Measurements from ENCODE around the gene ZC4H2.
"Not testable (repeated sequence)": the region's sequence is repeated elsewhere in the genome, so short reads cannot be mapped to it uniquely, and the experiment has no call there.

The ZC4H2 gene, protein sequence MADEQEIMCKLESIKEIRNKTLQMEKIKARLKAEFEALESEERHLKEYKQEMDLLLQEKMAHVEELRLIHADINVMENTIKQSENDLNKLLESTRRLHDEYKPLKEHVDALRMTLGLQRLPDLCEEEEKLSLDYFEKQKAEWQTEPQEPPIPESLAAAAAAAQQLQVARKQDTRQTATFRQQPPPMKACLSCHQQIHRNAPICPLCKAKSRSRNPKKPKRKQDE

DNA sequence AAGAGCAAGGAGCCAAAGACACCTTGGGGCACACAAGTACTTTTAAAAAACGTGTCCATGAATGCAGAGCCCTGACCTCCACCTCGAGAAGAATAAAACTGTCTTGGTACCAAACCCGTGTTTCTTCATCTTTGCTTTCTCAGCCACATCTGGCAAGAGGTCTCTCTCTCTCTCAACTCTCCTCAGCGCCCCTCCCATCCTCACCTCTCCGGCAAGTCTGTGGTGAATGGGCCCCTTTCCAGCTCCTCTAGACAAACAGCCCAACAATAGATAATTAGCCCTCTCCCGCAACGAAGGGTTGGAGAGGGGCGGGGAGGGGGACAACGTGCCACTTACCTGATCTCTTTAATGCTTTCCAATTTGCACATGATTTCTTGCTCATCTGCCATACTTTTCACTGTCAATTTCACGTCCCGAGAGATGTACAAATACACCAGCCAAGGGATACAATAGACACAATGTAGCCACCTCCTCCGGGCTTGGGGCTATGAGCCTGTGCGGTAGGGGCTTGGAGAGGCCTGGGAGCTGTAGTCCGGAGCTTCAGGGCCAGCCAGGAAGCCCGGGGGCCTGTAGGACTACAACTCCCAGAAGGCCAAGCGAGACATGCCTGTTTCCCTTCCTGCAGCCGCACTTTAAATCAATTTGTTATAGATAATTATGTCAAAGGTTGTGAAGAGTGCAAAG, at the start of gene ZC4H2:
ZC4H2 (minus strand) TSS at position 462 of the 684 bp plus-strand sequence; CDS start at position 389, 73 bp downstream.
- DNase-seq = peak; percentile 72

DNA sequence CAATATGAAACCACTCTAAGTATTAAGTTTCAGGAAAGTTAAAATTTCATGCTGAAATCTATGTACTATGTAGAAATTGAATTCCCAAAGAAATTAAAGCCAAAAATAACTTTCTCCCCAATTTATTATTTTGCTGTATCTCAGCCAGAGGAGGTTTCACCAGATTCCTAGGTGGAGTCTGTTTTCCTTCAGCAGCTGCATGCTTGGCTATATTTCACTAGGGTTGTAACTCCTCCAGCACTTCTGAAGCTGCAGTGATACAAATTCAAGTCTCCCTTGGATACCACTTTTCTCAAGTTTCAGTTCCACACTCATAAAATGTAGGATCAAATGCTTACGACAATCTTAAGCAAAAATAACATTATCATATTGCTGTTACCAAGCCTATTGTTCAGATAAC, 41.2 kb upstream of the ZC4H2 start:
- no peak for DNase-seq

DNA sequence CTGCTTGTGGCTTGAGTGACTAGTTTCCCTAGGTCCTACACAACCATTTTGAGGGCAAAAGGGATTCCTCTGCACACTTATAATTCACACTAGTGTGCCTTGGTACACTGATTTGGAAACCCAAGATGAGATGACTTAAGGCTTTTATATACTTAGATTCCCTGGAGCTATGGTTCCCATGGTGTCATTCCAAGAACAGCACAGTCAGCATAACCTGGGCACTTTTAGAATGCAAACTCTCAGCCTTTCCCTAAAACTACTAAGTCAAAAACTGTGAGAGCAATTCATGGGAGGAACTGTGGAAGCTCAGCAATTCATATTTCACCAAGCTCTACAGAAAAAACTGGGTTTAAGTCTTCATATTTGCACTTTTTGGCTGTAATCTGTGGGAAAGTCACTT, 38.0 kb upstream of the ZC4H2 start:
- no peak for DNase-seq

DNA sequence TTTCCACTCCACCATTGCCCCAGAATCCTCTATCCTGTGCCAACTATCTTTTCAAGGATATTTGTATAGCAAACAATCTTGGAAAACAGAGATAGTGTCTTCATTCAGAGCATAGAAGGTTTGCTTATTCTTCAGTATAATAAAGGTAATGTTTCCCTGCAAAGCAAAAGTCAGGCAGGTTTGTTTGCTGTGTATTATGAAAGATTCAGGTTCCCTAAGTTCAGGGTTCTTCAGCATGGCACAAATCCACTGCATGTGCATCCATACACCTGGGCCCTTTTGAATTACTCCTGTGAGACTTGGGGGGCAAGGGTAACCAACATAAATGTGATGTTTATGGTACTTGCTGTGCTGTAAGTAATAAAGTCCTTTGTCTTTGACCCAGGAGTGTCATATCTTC, 33.2 kb upstream of the ZC4H2 start:
- no peak for DNase-seq

DNA sequence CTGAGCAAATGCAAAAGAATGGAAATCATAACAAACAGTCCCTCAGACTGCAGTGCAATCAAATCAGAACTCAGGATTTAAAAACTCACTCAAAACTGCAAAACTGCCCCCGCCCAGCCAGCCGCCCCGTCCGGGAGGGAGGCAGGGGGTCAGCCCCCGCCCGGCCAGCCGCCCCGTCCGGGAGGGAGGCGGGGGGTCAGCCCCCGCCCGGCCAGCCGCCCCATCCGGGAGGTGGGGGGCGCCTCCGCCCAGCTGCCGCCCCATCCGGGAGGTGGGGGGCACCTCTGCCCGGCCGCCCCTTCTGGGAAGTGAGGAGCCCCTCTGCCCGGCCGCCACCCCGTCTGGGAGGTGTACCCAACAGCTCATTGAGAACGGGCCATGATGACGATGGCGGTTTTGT, 26.0 kb upstream of the ZC4H2 start:
- not testable (repeated sequence) for DNase-seq

DNA sequence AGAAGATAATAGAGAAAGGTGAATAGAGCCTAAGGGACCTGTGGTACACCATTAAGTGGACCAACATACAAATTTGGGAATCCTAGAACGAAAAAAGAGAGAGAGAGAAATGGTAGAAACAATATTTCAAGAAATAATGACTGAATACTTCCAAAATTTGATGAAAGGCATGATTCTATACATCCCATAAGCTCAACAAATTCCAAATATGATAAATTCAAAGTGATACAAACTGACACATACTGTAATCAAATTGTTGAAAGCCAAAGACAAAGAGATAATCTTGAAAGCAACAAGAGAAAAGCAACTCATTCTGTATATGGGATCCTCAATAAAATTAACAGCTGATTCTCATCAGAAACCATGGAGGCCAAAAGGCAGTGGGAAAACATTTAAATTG, 20.6 kb upstream of the ZC4H2 start:
- DNase-seq = no peak

DNA sequence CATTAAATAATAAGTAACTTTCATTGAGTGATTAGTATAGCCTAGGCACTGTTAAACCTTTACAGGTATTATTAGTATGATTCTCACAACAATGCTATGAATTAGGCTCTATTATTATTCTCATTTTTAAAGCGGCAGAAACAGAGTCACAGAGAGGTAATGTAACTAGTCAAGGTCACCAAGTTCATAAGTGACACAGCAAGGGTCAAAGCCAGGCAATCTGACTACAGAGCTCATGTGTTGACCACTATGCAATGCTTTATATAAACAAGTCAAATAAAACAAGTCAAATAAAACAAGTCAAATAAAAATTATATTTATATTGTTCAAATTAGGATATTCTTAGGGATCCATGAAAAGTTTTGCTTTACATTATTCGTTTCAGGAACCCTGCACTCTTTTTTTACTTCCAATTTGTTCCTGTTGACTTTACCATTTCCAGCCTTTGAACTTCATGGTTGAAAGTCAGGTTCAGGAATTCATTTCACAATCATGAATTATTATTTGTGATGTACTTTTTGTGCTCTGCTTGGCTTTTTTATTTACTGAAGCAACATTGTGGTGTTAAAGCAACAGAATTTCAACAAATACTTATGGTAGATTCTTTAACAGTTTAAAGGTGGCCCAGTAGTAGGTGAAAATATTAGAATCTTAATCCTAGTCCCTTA, 18.0 kb upstream of the ZC4H2 start:
- DNase-seq = no peak

DNA sequence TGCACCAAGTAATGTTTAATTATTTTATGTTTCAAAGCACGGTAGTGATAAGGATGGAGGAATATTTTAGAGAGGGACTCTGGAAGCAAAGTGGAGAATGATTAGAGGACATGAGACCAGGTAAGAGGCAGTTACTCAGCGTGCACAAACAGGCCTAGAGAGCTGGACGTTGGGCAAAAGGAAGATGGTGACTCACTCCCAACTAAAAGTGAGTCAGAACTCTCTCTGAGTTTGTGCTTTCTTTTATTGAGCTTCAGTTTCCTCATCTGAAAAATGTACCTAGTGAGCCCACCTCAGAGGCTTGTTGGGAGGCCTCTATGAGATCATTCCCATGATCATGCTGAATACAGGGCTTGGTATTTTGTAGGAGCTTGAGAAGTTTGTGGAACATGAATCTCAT, 1.6 kb upstream of the ZC4H2 start:
- DNase-seq = no peak

DNA sequence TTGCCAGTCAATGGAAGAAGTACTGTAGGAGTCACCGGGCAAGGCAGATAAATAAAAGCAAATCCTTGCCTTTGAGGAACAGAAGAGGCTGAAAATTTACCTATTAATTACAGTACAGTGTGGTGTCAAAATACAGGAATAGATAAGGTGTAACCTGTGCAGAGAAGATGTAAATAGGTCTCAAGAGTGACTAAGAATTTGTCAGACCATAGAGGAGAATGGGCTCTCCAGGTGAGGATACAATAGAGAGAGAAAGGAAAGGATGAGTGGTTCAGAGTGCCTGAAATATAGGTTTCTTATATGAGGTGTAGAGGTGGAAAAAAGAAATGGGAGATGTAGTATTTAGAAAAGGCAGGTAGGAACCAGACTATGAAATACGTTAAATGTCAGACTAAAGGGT, 801 bp upstream of the ZC4H2 start:
- no peak for DNase-seq

DNA sequence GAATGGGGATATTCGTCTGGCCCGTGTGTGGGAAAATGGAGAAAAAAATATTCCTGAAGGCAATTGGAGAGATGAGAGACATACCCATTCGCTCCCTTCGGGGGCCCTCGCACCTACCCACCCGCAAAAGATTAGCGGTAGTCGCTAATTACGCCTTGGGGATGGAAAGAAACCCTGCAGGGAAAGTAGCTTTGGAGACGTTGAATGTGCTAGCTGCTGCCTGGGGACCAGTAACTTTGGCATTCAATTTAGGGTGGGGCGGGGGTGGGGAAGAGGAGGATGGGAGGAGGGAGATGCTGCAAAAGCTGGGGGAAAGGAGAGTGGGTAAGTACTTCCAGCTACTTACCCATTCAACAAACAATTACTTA, 407 bp upstream of the ZC4H2 start:
- DNase-seq = no peak

DNA sequence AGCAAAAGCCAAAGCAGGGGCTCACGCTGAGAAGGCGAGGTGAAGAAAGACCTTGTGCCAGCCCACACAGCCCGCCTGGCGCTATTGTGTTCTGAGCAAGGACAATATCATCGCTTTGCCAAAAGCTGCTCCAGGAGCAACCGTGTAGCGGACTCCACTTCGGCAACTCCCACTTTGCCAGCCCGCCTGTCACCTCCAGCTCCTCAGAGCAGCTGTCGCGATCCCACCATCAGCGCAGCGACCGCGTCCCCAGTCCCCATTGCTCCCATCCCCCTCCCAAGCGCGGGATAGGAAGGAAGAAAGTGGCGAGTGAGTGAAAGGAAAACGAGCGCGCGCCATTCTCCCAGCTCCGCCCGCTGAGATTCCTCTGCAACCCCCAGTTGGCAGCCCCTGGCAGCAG, 759 bp downstream of the ZC4H2 start:
- DNase-seq = peak; percentile 11

DNA sequence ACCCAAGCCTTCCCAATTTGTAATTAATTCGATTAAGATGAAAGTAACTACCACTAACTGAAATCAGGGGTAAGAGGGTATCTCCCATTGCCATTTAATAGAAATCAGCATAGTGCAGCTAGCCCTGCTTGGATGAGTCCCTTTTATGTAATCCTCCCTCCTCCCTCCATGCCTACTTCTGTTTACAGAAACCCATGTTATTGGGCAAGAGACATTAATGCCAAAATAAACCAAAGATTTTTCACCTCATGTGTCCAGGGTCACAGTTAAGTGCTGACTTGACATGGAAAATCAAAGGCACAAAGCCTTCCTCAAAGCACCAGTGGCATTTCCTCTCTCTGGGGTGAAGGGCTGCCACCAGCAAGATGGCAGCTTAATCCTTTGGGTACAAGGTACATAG, 50.8 kb downstream of the ZC4H2 start:
- DNase-seq = no peak

DNA sequence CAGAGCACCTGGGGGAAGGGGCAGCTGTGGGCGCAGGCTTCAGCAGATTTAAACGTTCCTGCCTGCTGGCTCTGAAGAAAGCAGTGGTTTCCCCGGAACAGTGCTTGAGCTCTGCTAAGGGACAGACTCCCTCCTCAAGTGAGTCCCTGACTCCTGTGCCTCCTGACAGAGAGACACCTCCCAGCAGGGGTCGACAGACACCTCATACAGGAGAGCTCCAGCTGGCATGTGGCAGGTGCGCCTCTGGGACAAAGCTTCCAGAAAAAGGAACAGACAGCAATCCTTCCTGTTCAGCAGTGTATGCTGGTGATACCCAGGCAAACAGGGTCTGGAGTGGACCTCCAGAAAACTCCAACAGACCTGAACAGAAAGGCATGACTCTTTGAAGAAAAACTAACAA, 68.1 kb downstream of the ZC4H2 start:
- no peak for DNase-seq

DNA sequence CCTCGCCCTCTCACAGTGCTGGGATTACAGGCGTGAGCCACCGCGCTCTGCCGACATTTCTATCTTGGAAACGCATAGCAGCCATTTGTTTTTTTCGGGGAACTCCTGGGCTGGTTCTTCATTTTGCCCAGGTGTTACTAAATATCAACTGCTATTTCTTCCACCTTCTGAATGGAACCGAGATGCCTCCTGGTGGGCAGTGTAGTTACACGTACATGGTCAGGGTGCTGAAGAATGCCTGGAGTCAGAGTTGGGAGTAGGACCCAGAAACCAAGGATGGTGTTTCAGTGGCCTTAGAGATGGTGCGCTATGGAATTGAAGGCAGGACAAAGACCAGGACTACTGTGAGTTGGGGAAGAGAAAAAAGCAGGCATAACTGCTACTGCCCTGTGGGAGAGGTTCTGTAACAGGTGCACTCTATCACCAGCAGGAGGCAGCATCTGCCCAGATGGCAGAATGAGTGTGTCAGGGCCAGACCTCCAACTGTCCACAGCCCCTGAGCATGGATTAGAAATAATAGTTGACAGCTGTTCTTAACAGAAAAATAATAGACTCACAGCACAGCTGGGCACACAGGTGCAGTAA, 81.7 kb downstream of the ZC4H2 start:
- no peak for DNase-seq

DNA sequence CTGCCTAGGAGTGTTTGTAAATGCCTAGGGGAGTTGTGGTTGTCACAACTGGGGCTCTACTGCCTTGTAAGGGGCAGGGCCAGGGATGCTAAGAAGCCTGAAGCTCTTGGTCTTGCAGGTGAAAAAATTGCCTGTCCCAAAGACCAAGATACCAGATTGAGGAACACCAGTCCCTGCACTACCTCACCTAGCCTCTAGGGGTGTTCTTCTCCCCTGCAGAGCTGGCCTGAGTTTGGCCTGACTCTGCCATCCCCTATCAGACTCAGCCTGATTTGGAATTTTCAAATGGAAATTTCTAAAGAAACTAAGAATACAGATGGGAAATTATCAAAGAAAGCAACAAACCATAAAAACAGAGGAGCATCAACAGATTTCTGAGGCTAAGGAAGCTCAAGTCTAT, 90.4 kb downstream of the ZC4H2 start:
- no peak for DNase-seq

DNA sequence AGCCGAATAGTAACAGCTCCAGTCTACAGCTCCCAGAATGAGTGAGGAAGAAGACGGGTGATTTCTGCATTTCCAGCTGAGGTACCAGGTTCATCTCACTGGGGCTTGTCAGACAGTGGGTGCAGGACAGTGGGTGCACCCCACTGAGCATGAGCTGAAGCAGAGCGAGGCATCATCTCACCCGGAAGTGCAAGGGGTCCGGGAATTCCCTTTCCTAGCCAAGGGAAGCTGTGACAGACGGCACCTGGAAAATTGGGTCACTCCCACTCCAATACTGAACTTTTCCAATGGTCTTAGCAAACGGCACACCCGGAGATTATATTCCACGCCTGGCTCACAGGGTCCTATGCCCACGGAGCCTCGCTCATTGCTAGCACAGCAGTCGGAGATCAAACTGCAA, 97.5 kb downstream of the ZC4H2 start:
- not testable (repeated sequence) for DNase-seq

DNA sequence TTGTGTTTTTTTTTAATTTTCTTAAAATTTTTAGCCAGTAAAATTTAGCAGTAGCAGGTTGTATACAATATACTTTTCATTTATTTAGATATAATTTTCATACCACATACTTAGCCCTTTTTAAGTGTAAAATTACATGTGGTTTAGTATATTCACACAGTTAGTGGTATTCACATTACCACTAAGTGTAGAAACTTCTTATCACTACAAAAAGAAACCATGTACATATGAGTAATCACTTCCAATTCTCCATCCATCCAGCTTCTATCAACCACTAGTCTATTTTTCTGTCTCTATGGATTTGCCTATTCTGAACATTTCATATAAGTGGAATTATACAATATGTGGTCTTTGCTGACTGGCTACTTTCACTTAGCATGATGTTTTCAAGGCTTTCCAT, 109.0 kb downstream of the ZC4H2 start:
- no peak for DNase-seq
